Pancreas (tissue), 10 donors: ENCODE results near the gene CYP26B1. TPM values are rescaled to one million over a fixed set of nuclear protein-coding genes. Genes with fewer than 3 reads are reported as not detected.

Source experiments
- ATAC-seq, 4 donors: fragments of 200-7000 bp; cut with Tn5 transposase; one replicate each; pipeline versions ENCODE4 v1.8.0 to v1.9.1; 2020; ENCODE audit warnings: mild to moderate bottlenecking in 4 of 4, moderate library complexity in 4 of 4
- DNase-seq, 6 donors: peaks; one replicate each; pipeline ENCODE4 v3.0.0-alpha.2; 2020
- FAIRE-seq: peaks from 2 replicates; lab custom pipeline; 2012; peaks lifted over from hg19 to GRCh38; lab: Jason Lieb, UNC
- H3K27ac ChIP-seq, 4 donors: fragments of 200-600 bp; sonication (generic); 1 replicate in 3 of 4; 2 replicates in 1 of 4; pipeline versions ENCODE4 v1.5.0 to v1.8.0; 2020
- H3K27me3 ChIP-seq, 4 donors: fragments of 200-600 bp; one replicate each; pipeline ENCODE4 v1.8.0; 2021
- H3K36me3 ChIP-seq, 3 donors: fragments of 200-600 bp; sonication (generic) in 1 of 3; one replicate each; pipeline versions ENCODE4 v1.5.0 to v1.8.0; 2020 to 2021
- H3K4me1 ChIP-seq, 3 donors: fragments of 200-600 bp; one replicate each; pipeline ENCODE4 v1.8.0; 2021
- H3K4me3 ChIP-seq, 4 donors: fragments of 200-600 bp; sonication (generic) in 2 of 4; one replicate each; pipeline versions ENCODE4 v1.5.0 to v1.8.0; 2020 to 2021
- H3K9me3 ChIP-seq, 4 donors: fragments of 200-600 bp; one replicate each; pipeline ENCODE4 v1.8.0; 2021
- WGBS, 2 donors: extraction: QIAGEN DNeasy Blood & Tissue Kit; methylation state at CpG; one replicate each; pipeline ENCODE4 v1.1.7; 2013; 5-methylcytosine and 5-hydroxymethylcytosine counted together
- intact Hi-C, 3 donors: fragments of 100-400 bp; cut with DNase I; formaldehyde crosslinking; loops; one replicate each; pipeline versions ENCODE4 v1.11.1 to v1.14.2; 2022
- polyA plus RNA-seq, 2 donors: library from polyadenylated mRNA; stranded (reverse); fragments of 200-250 nt; gene quantifications; one replicate each; pipeline ENCODE4 v1.2.3, GENCODE V29; 2013
- total RNA-seq, 6 donors: library from RNA; stranded (reverse); fragmentation: NEBNext Ultra II Directional in 4 of 6; extraction: Animal tissue kit (Norgen Biotek cat#: 25700) in 4 of 6; gene quantifications; one replicate each; pipeline versions ENCODE4 v1.2.1 to v1.2.4, GENCODE V29; 2021 to 2023
- TF ChIP-seq, protein P1 (sequence below), 4 donors: fragments of 200-600 bp; sonication (generic) in 3 of 4; IDR thresholded peaks; one replicate each; pipeline versions ENCODE4 v1.5.0 to v1.8.0; 2021; ENCODE audit warnings: antibody characterized with exemption in 4 of 4
- donor health status: healthy with polysubstance abuse.
- donor health status: DM: no; HTN: no; CAD: no; lungs with moderate emphysema.
- donor health status: DM: no; HTN: no; CAD: no.
- donor health status: control.
- donor health status: control.
- donor health status: Bipolar disorder and iron deficiency.
- donor health status: DM: yes; HTN: yes; CAD: no.
- donor health status: DM: no; HTN: no; CAD: no.
- donor health status: DM: no; HTN: no; CAD: no.
- donor health status: DM: yes; HTN: yes; CAD: no.

CYP26B1 gene
- total and polyA plus RNA-seq, 8 donors = 0.16 to 1.3 (median 0.46) TPM

GRCh38 chr2:72095364-72095763 lies 52.3 kb downstream of the CYP26B1 start:
- Histone ChIP-seq H3K4me3 (no peak overlapping the region), H3K9me3 (no peaks in the 10 kb centered on the region), H3K4me1 (no peaks in the 10 kb centered on the region), H3K27ac (no peak overlapping the region), H3K36me3 (no peaks in the 10 kb centered on the region), H3K27me3 (peaks cover 0 to 15% (median 0%) of the 10 kb centered on the region in 4 donors)
- no peak for ATAC-seq
- FAIRE-seq = no peak
- intact Hi-C loops = no loop called here
- TF ChIP-seq, protein P1, sequence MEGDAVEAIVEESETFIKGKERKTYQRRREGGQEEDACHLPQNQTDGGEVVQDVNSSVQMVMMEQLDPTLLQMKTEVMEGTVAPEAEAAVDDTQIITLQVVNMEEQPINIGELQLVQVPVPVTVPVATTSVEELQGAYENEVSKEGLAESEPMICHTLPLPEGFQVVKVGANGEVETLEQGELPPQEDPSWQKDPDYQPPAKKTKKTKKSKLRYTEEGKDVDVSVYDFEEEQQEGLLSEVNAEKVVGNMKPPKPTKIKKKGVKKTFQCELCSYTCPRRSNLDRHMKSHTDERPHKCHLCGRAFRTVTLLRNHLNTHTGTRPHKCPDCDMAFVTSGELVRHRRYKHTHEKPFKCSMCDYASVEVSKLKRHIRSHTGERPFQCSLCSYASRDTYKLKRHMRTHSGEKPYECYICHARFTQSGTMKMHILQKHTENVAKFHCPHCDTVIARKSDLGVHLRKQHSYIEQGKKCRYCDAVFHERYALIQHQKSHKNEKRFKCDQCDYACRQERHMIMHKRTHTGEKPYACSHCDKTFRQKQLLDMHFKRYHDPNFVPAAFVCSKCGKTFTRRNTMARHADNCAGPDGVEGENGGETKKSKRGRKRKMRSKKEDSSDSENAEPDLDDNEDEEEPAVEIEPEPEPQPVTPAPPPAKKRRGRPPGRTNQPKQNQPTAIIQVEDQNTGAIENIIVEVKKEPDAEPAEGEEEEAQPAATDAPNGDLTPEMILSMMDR (IDR thresholded peaks at IDR 0.05) = no peak
- 83 to 91% methylated on average over 3 of the region's 3 CpGs for WGBS, 2 donors
- no peak for DNase-seq

- 67 to 77% methylated on average over 4 of the region's 4 CpGs for WGBS, 2 donors
- no peak for DNase-seq
- intact Hi-C loops = no loop called here
- Histone ChIP-seq H3K9me3 (no peaks in the 10 kb centered on the region), H3K27ac (no peak overlapping the region), H3K4me3 (no peak overlapping the region), H3K36me3 (no peaks in the 10 kb centered on the region), H3K4me1 (no peaks in the 10 kb centered on the region), H3K27me3 (peaks cover 0 to 15% (median 0%) of the 10 kb centered on the region in 4 donors)
- ATAC-seq = no peak
- no peak for FAIRE-seq
- TF ChIP-seq, protein P1 (IDR thresholded peaks at IDR 0.05) = no peak
These were observed 53.0 kb downstream of the CYP26B1 start for GRCh38 chr2:72094701-72095100.

DNA sequence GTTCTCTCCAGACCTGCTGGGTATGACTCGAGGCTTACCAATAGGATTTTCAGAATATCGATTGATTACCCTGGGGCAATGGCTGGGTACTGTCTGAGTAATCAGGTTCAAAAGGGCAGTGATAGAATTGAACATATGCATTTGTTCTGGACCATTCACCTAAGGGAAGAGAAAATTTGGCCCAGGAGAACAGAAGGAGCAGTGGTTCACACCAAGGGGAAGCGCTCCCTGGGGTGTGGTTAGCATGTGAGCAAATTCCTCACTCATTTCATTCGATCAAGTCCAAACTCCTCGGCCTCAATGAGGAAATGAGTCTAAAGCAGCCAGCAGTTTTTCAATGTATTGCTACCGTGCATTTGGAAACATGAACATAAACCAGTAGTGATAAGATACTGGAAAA lies 55.6 kb downstream of the CYP26B1 start:
- no peaks in the 10 kb centered on the region for H3K4me1 ChIP-seq
- H3K27me3 ChIP-seq = no peaks in the 10 kb centered on the region
- ATAC-seq = no peak
- TF ChIP-seq, protein P1 (IDR thresholded peaks at IDR 0.05) = no peak
- no peak overlapping the region for H3K4me3 ChIP-seq
- intact Hi-C loops = no loop called here
- no peak for FAIRE-seq
- H3K9me3 ChIP-seq = no peaks in the 10 kb centered on the region
- H3K36me3 ChIP-seq = no peaks in the 10 kb centered on the region
- H3K27ac ChIP-seq = no peak overlapping the region
- 66 to 72% methylated on average over 6 of the region's 6 CpGs for WGBS, 2 donors
- DNase-seq = no peak

- Histone ChIP-seq H3K27me3 (no peaks in the 10 kb centered on the region), H3K9me3 (no peaks in the 10 kb centered on the region), H3K27ac (no peak overlapping the region), H3K4me1 (no peaks in the 10 kb centered on the region), H3K4me3 (no peak overlapping the region), H3K36me3 (no peaks in the 10 kb centered on the region)
- ATAC-seq (no peak), DNase-seq (no peak), FAIRE-seq (no peak)
- 77 to 82% methylated on average over 4 of the region's 4 CpGs for WGBS, 2 donors
- TF ChIP-seq, protein P1 (IDR thresholded peaks at IDR 0.05) = no peak
- intact Hi-C loops = no loop called here
These were observed 56.7 kb downstream of the CYP26B1 start for GRCh38 chr2:72090781-72091482.

DNA sequence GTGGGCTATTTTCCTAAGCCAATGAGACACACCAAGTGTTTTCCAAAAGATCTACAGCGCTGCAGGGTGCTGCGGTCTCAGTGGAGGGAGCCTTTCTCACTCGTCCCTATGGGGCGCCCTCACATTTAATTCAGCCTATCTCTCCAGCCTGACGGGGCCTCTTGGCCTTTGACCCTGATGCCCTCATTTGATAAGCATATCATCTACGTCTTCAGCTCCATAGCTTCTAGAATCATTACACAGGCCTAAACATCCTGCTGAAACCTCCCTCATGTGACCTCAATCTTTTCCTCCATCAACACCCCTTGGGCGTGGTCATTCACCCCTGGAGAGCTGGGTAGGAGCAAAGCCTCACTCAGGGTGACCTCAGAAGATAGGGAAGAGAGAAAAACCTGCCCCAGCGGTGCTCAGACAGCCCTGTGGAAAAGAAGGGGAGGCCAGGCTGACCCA lies 57.4 kb downstream of the CYP26B1 start:
- ATAC-seq = no peak
- Histone ChIP-seq H3K4me3 (no peak overlapping the region), H3K27me3 (no peaks in the 10 kb centered on the region), H3K4me1 (no peaks in the 10 kb centered on the region), H3K36me3 (no peaks in the 10 kb centered on the region), H3K27ac (no peak overlapping the region), H3K9me3 (no peaks in the 10 kb centered on the region)
- intact Hi-C loops = no loop called here
- DNase-seq = no peak
- TF ChIP-seq, protein P1 (IDR thresholded peaks at IDR 0.05) = no peak
- no peak for FAIRE-seq
- 65 to 67% methylated on average over 8 of the region's 8 CpGs for WGBS, 2 donors
